ENCODE measurements around the gene PTPN3.

PTPN3 gene

DNA sequence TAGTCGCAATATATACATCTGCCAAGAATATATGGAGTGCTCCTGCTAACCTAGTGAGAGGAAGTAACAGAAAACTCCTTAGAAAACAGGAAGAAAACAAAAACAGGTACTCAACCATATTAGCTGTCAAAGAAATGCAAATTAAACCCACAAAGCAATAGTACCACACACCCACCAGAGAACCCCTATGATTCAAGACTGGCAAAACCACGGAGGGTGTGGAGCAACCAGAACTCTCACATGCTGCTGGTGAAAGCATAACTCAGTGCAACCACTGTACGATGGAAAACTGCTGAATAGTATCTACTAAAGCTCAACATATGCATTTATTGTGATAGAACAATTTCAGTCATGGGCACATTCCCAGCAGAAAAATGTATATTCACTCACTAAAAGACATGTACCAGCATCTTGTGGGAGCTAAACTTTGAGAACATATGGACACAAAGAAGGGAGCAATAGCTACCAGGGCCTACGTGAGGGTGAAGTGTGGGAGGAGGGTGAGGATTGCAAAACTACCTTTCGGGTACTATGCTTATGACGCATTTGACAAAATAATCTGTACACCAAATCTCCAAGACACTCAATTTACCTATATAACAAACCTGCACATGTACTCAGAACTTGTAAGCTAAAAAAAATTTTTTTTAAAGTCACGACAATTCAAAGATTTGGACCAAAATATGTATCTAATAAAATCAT lies 34.0 kb downstream of the PTPN3 start:
- Histone ChIP-seq H3K4me1 (ENCODE audit: control insufficient read depth, insufficient read depth, low read length, unreplicated experiment) (peaks cover 5% of the 10 kb centered on the region), H3K79me2 (ENCODE audit: control insufficient read depth, insufficient read depth, low read length, unreplicated experiment) (no peaks in the 10 kb centered on the region), H3K36me3 (ENCODE audit: insufficient read depth, low read length) (no peaks in the 10 kb centered on the region), H3K27ac (ENCODE audit: low read depth, low read length) (no peak overlapping the region), H3K27me3 (ENCODE audit: insufficient read depth, low read length) (no peaks in the 10 kb centered on the region), H3K4me3 (ENCODE audit: low read depth, low read length) (no peak overlapping the region), H2AFZ (ENCODE audit: low read length, unreplicated experiment) (no peak overlapping the region)

DNA sequence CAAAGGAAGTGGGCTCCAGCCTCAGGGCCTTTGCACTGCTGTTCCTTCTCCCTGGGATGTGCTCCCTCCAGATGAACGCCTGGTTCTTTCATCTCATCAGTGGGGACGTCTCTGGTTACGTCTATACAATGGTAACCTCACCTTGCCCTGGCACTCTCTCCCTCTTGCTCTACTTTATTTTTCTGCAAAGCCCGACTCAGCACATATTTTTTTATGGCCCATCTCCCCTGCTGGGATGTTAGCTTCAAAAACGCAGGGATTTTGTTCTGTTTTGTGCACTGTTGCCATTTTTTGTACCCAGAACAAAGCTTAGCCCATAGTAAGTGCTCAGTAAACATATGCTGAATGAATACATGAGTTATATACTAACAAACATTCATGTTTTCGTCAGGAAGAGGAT lies 37.5 kb downstream of the PTPN3 start:
- H3K4me3 ChIP-seq (ENCODE audit: low read depth, low read length) = no peak overlapping the region
- no peaks in the 10 kb centered on the region for H3K4me1 ChIP-seq (ENCODE audit: control insufficient read depth, insufficient read depth, low read length, unreplicated experiment)
- H2AFZ ChIP-seq (ENCODE audit: low read length, unreplicated experiment) = no peak overlapping the region
- H3K27me3 ChIP-seq (ENCODE audit: insufficient read depth, low read length) = no peaks in the 10 kb centered on the region
- no peaks in the 10 kb centered on the region for H3K79me2 ChIP-seq (ENCODE audit: control insufficient read depth, insufficient read depth, low read length, unreplicated experiment)
- no peak overlapping the region for H3K27ac ChIP-seq (ENCODE audit: low read depth, low read length)
- no peaks in the 10 kb centered on the region for H3K36me3 ChIP-seq (ENCODE audit: insufficient read depth, low read length)

DNA sequence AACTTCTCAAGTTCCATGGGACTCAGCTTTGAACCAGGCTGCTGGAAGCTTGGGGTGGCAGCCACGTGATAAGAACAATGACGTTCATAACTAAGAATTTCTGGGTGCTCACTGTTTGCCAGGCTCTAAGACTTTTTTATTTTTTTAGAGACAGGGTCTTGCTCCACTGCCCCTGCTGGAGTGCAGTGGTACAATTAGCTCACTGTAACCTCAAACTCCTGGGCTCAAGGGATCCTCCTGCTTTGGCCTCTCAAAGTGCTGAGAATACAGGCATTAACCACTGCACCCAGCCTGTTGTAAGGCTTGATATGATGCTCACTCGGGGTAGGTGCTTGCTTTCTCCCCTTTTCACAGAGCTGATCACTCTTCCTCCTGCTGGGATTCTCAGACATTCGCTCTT lies 38.7 kb downstream of the PTPN3 start:
- no peaks in the 10 kb centered on the region for H3K4me1 ChIP-seq (ENCODE audit: control insufficient read depth, insufficient read depth, low read length, unreplicated experiment)
- H3K4me3 ChIP-seq (ENCODE audit: low read depth, low read length) = no peak overlapping the region
- no peaks in the 10 kb centered on the region for H3K36me3 ChIP-seq (ENCODE audit: insufficient read depth, low read length)
- no peak overlapping the region for H3K27ac ChIP-seq (ENCODE audit: low read depth, low read length)
- no peaks in the 10 kb centered on the region for H3K27me3 ChIP-seq (ENCODE audit: insufficient read depth, low read length)
- no peaks in the 10 kb centered on the region for H3K79me2 ChIP-seq (ENCODE audit: control insufficient read depth, insufficient read depth, low read length, unreplicated experiment)
- H2AFZ ChIP-seq (ENCODE audit: low read length, unreplicated experiment) = no peak overlapping the region

GRCh38 chr9:109458453-109459211 lies 39.5 kb downstream of the PTPN3 start:
- H3K4me1 ChIP-seq (ENCODE audit: control insufficient read depth, insufficient read depth, low read length, unreplicated experiment) = no peaks in the 10 kb centered on the region
- H3K79me2 ChIP-seq (ENCODE audit: control insufficient read depth, insufficient read depth, low read length, unreplicated experiment) = no peaks in the 10 kb centered on the region
- H3K4me3 ChIP-seq (ENCODE audit: low read depth, low read length) = no peak overlapping the region
- no peak overlapping the region for H2AFZ ChIP-seq (ENCODE audit: low read length, unreplicated experiment)
- H3K27me3 ChIP-seq (ENCODE audit: insufficient read depth, low read length) = no peaks in the 10 kb centered on the region
- no peaks in the 10 kb centered on the region for H3K36me3 ChIP-seq (ENCODE audit: insufficient read depth, low read length)
- no peak overlapping the region for H3K27ac ChIP-seq (ENCODE audit: low read depth, low read length)

GRCh38 chr9:109456811-109457210 lies 41.3 kb downstream of the PTPN3 start:
- Histone ChIP-seq H3K36me3 (ENCODE audit: insufficient read depth, low read length) (no peaks in the 10 kb centered on the region), H2AFZ (ENCODE audit: low read length, unreplicated experiment) (no peak overlapping the region), H3K27me3 (ENCODE audit: insufficient read depth, low read length) (no peaks in the 10 kb centered on the region), H3K79me2 (ENCODE audit: control insufficient read depth, insufficient read depth, low read length, unreplicated experiment) (no peaks in the 10 kb centered on the region), H3K4me3 (ENCODE audit: low read depth, low read length) (no peak overlapping the region), H3K4me1 (ENCODE audit: control insufficient read depth, insufficient read depth, low read length, unreplicated experiment) (peaks cover 5% of the 10 kb centered on the region), H3K27ac (ENCODE audit: low read depth, low read length) (no peak overlapping the region)

DNA sequence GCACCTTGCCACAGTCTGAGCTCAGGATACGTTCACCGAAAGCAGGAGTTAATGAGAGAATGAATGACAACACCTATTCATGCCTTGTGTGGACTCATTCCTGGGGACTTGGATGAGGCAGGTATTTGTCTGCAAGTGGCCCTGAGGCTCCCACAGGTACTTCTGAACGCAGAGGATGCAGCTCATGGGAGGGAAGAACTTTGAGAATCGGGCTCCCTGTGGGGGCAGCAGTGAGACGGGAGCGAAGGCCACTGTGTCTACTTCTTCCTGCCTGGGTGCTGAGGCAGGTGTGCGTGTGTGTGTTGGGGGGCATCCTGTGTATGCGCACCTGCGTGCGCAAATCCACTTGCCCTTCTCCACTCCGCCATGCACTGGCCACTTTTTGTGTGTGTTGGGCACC lies 42.2 kb downstream of the PTPN3 start:
- Histone ChIP-seq H3K4me1 (ENCODE audit: control insufficient read depth, insufficient read depth, low read length, unreplicated experiment) (peaks cover 5% of the 10 kb centered on the region), H3K36me3 (ENCODE audit: insufficient read depth, low read length) (no peaks in the 10 kb centered on the region), H3K79me2 (ENCODE audit: control insufficient read depth, insufficient read depth, low read length, unreplicated experiment) (no peaks in the 10 kb centered on the region), H2AFZ (ENCODE audit: low read length, unreplicated experiment) (no peak overlapping the region), H3K27ac (ENCODE audit: low read depth, low read length) (no peak overlapping the region), H3K27me3 (ENCODE audit: insufficient read depth, low read length) (no peaks in the 10 kb centered on the region), H3K4me3 (ENCODE audit: low read depth, low read length) (no peak overlapping the region)

DNA sequence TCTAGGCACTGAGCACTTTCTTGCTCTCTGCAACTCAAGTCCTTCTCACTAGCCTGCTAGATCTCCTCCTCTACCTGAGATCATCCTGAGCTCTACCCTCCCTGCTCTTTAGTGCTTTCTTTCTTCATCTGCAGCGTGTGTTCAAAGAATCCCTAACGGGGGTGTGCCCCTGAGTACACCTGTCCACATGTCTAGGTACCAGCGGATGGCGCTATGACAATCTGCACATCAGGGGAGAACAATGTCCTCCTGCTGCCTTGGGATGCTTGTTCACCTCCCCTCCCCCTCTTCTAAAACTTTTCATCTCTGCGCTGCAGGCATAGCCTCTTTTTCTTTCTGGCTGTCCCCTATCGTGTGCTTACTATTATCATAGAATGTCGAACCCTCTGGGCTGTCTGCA lies 42.7 kb downstream of the PTPN3 start:
- H3K27me3 ChIP-seq (ENCODE audit: insufficient read depth, low read length) = no peaks in the 10 kb centered on the region
- H3K4me3 ChIP-seq (ENCODE audit: low read depth, low read length) = no peak overlapping the region
- no peaks in the 10 kb centered on the region for H3K79me2 ChIP-seq (ENCODE audit: control insufficient read depth, insufficient read depth, low read length, unreplicated experiment)
- H3K36me3 ChIP-seq (ENCODE audit: insufficient read depth, low read length) = no peaks in the 10 kb centered on the region
- no peak overlapping the region for H3K27ac ChIP-seq (ENCODE audit: low read depth, low read length)
- no peak overlapping the region for H2AFZ ChIP-seq (ENCODE audit: low read length, unreplicated experiment)
- H3K4me1 ChIP-seq (ENCODE audit: control insufficient read depth, insufficient read depth, low read length, unreplicated experiment) = peaks cover 5% of the 10 kb centered on the region

- Histone ChIP-seq H3K36me3 (ENCODE audit: insufficient read depth, low read length) (no peaks in the 10 kb centered on the region), H3K4me3 (ENCODE audit: low read depth, low read length) (no peak overlapping the region), H3K27ac (ENCODE audit: low read depth, low read length) (no peak overlapping the region), H2AFZ (ENCODE audit: low read length, unreplicated experiment) (no peak overlapping the region), H3K27me3 (ENCODE audit: insufficient read depth, low read length) (no peaks in the 10 kb centered on the region), H3K79me2 (ENCODE audit: control insufficient read depth, insufficient read depth, low read length, unreplicated experiment) (no peaks in the 10 kb centered on the region), H3K4me1 (ENCODE audit: control insufficient read depth, insufficient read depth, low read length, unreplicated experiment) (peaks cover 5% of the 10 kb centered on the region)
Observed at GRCh38 chr9:109454601-109455155, 43.4 kb downstream of the PTPN3 start.

DNA sequence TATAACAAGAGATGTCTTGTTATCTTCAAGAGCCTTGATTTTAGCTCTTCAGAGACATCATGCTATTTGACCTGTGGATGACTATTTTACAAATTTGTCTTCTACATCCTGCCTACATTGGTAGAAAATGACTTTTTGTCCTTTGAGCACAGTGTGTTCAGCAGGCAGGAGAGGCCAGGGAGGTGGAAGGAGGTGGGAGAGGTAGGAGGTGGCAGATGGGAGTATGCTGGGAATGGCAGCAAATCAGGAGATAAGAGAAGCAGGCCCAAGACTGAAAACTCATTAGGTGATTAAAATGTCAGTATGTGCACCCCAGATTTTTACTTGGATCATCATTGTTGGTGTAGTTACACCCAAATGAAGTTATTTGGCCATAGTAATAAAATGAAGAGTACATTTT lies 44.1 kb downstream of the PTPN3 start:
- Histone ChIP-seq H3K4me3 (ENCODE audit: low read depth, low read length) (no peak overlapping the region), H3K4me1 (ENCODE audit: control insufficient read depth, insufficient read depth, low read length, unreplicated experiment) (peaks cover 5% of the 10 kb centered on the region), H3K36me3 (ENCODE audit: insufficient read depth, low read length) (no peaks in the 10 kb centered on the region), H3K27ac (ENCODE audit: low read depth, low read length) (peak overlapping the region; percentile 35; the same call in 1 of the 2 replicates), H3K27me3 (ENCODE audit: insufficient read depth, low read length) (no peaks in the 10 kb centered on the region), H3K79me2 (ENCODE audit: control insufficient read depth, insufficient read depth, low read length, unreplicated experiment) (no peaks in the 10 kb centered on the region), H2AFZ (ENCODE audit: low read length, unreplicated experiment) (no peak overlapping the region)

- Histone ChIP-seq H3K4me1 (ENCODE audit: control insufficient read depth, insufficient read depth, low read length, unreplicated experiment) (peaks cover 8% of the 10 kb centered on the region), H3K36me3 (ENCODE audit: insufficient read depth, low read length) (no peaks in the 10 kb centered on the region), H2AFZ (ENCODE audit: low read length, unreplicated experiment) (no peak overlapping the region), H3K79me2 (ENCODE audit: control insufficient read depth, insufficient read depth, low read length, unreplicated experiment) (no peaks in the 10 kb centered on the region), H3K4me3 (ENCODE audit: low read depth, low read length) (no peak overlapping the region), H3K27ac (ENCODE audit: low read depth, low read length) (peak overlapping the region; percentile 35), H3K27me3 (ENCODE audit: insufficient read depth, low read length) (no peaks in the 10 kb centered on the region)
Observed at GRCh38 chr9:109453210-109453842, 44.8 kb downstream of the PTPN3 start.
